ENCODE measurements around the gene SNX17. TPM values are rescaled to one million over a fixed set of nuclear protein-coding genes. Genes with fewer than 3 reads are reported as not detected.

SNX17 gene
- total and polyA plus RNA-seq, 2 of the 13 experiments (the other 11 are each of a cell fraction or from before 2014, with no cell fraction given): 75.0 to 109 TPM

DNA sequence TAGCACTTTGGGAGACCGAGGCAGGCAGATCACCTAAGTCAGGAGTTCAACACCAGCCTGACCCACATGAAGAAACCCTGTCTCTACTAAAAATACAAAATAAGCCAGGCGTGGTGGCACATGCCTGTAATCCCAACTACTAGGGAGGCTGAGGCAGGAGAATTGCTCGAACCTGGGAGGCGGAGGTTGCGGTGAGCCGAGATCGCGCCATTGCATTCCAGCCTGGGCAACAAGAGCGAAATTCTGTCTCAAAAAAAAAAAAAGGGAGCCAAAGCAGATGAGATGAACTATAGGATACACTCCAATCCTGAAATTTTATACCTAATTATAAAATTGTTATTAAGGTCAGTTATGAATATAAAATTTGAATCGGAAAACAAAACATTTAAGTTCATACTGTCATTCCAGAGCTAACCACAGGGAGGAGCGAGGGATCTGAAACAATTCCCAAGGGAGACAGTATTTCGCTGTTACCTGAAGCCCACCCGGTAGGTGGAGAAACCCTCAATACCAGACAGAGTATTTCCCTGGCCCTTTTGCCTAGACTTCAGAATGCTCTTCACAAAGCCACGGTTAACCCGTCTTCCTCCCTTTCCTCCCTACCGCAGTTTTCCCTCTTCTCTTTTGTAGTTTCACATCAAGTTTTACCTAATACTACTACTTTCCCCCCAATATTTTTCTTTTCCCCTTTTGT lies 37.5 kb downstream of the SNX17 start (continued):
- TF ChIP-seq, protein P1, sequence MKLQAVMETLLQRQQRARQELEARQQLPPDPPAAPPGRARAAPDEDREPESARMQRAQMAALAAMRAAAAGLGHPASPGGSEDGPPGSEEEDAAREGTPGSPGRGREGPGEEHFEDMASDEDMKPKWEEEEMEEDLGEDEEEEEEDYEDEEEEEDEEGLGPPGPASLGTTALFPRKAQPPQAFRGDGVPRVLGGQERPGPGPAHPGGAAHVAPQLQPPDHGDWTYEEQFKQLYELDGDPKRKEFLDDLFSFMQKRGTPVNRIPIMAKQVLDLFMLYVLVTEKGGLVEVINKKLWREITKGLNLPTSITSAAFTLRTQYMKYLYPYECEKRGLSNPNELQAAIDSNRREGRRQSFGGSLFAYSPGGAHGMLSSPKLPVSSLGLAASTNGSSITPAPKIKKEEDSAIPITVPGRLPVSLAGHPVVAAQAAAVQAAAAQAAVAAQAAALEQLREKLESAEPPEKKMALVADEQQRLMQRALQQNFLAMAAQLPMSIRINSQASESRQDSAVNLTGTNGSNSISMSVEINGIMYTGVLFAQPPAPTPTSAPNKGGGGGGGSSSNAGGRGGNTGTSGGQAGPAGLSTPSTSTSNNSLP (IDR thresholded peaks at IDR 0.05; ENCODE audit: low read depth, low read length): no peak
- TF ChIP-seq, protein P2, sequence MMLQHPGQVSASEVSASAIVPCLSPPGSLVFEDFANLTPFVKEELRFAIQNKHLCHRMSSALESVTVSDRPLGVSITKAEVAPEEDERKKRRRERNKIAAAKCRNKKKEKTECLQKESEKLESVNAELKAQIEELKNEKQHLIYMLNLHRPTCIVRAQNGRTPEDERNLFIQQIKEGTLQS (CRISPR knock-in tag; IDR thresholded peaks at IDR 0.05): no peak
- no peak for TF ChIP-seq ZNF790 (CRISPR knock-in tag; IDR thresholded peaks at IDR 0.05; ENCODE audit: borderline replicate concordance)
- TF ChIP-seq SAP130 (CRISPR knock-in tag; IDR thresholded peaks at IDR 0.05; ENCODE audit: low read depth): peak; percentile 74; the same call in 1 of the 2 replicates
- no peak for TF ChIP-seq ZNF432 (CRISPR knock-in tag; IDR thresholded peaks at IDR 0.05; ENCODE audit: borderline replicate concordance)
- TF ChIP-seq, protein P3, sequence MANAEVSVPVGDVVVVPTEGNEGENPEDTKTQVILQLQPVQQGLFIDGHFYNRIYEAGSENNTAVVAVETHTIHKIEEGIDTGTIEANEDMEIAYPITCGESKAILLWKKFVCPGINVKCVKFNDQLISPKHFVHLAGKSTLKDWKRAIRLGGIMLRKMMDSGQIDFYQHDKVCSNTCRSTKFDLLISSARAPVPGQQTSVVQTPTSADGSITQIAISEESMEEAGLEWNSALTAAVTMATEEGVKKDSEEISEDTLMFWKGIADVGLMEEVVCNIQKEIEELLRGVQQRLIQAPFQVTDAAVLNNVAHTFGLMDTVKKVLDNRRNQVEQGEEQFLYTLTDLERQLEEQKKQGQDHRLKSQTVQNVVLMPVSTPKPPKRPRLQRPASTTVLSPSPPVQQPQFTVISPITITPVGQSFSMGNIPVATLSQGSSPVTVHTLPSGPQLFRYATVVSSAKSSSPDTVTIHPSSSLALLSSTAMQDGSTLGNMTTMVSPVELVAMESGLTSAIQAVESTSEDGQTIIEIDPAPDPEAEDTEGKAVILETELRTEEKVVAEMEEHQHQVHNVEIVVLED (CRISPR knock-in tag; IDR thresholded peaks at IDR 0.05; ENCODE audit: borderline replicate concordance): no peak
- no peak for TF ChIP-seq ATRX (CRISPR knock-in tag; IDR thresholded peaks at IDR 0.05; ENCODE audit: borderline replicate concordance)
- no peak for TF ChIP-seq LCORL (IDR thresholded peaks at IDR 0.05)
- TF ChIP-seq LCORL (CRISPR knock-in tag; IDR thresholded peaks at IDR 0.05): peak; percentile 39; the same call in 1 of the 2 replicates
- TF ChIP-seq, protein P4, sequence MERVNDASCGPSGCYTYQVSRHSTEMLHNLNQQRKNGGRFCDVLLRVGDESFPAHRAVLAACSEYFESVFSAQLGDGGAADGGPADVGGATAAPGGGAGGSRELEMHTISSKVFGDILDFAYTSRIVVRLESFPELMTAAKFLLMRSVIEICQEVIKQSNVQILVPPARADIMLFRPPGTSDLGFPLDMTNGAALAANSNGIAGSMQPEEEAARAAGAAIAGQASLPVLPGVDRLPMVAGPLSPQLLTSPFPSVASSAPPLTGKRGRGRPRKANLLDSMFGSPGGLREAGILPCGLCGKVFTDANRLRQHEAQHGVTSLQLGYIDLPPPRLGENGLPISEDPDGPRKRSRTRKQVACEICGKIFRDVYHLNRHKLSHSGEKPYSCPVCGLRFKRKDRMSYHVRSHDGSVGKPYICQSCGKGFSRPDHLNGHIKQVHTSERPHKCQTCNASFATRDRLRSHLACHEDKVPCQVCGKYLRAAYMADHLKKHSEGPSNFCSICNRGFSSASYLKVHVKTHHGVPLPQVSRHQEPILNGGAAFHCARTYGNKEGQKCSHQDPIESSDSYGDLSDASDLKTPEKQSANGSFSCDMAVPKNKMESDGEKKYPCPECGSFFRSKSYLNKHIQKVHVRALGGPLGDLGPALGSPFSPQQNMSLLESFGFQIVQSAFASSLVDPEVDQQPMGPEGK (CRISPR knock-in tag; IDR thresholded peaks at IDR 0.05): peak; percentile 26; the same call in 1 of the 2 replicates
- TF ChIP-seq KDM3A (CRISPR knock-in tag; IDR thresholded peaks at IDR 0.05; ENCODE audit: low read depth): no peak
- TF ChIP-seq YEATS2 (CRISPR knock-in tag; IDR thresholded peaks at IDR 0.05; ENCODE audit: borderline replicate concordance): no peak; the same call in 1 of the 2 replicates
- TF ChIP-seq JUND (CRISPR knock-in tag; IDR thresholded peaks at IDR 0.05): no peak
- TF ChIP-seq, protein P5, sequence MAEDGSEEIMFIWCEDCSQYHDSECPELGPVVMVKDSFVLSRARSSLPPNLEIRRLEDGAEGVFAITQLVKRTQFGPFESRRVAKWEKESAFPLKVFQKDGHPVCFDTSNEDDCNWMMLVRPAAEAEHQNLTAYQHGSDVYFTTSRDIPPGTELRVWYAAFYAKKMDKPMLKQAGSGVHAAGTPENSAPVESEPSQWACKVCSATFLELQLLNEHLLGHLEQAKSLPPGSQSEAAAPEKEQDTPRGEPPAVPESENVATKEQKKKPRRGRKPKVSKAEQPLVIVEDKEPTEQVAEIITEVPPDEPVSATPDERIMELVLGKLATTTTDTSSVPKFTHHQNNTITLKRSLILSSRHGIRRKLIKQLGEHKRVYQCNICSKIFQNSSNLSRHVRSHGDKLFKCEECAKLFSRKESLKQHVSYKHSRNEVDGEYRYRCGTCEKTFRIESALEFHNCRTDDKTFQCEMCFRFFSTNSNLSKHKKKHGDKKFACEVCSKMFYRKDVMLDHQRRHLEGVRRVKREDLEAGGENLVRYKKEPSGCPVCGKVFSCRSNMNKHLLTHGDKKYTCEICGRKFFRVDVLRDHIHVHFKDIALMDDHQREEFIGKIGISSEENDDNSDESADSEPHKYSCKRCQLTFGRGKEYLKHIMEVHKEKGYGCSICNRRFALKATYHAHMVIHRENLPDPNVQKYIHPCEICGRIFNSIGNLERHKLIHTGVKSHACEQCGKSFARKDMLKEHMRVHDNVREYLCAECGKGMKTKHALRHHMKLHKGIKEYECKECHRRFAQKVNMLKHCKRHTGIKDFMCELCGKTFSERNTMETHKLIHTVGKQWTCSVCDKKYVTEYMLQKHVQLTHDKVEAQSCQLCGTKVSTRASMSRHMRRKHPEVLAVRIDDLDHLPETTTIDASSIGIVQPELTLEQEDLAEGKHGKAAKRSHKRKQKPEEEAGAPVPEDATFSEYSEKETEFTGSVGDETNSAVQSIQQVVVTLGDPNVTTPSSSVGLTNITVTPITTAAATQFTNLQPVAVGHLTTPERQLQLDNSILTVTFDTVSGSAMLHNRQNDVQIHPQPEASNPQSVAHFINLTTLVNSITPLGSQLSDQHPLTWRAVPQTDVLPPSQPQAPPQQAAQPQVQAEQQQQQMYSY (CRISPR knock-in tag; IDR thresholded peaks at IDR 0.05): no peak
- peak; percentile 58; the same call in 1 of the 2 replicates for TF ChIP-seq ERF (CRISPR knock-in tag; IDR thresholded peaks at IDR 0.05)
- TF ChIP-seq RAD21 (CRISPR knock-in tag; IDR thresholded peaks at IDR 0.05): peak; percentile 90
- TF ChIP-seq EED (CRISPR knock-in tag; IDR thresholded peaks at IDR 0.05): no peak

Measured in HepG2 (cell line).